ENCODE data around the gene BICD1.

BICD1 gene

GRCh38 chr12:32362892-32363291, 256.2 kb downstream of the BICD1 start:
- no peak overlapping the region for H3K4me3 ChIP-seq (ENCODE audit: low read length)
- no peak for DNase-seq (ENCODE audit: low read depth)
- TF ChIP-seq, protein P1, sequence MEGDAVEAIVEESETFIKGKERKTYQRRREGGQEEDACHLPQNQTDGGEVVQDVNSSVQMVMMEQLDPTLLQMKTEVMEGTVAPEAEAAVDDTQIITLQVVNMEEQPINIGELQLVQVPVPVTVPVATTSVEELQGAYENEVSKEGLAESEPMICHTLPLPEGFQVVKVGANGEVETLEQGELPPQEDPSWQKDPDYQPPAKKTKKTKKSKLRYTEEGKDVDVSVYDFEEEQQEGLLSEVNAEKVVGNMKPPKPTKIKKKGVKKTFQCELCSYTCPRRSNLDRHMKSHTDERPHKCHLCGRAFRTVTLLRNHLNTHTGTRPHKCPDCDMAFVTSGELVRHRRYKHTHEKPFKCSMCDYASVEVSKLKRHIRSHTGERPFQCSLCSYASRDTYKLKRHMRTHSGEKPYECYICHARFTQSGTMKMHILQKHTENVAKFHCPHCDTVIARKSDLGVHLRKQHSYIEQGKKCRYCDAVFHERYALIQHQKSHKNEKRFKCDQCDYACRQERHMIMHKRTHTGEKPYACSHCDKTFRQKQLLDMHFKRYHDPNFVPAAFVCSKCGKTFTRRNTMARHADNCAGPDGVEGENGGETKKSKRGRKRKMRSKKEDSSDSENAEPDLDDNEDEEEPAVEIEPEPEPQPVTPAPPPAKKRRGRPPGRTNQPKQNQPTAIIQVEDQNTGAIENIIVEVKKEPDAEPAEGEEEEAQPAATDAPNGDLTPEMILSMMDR (IDR thresholded peaks at IDR 0.05; ENCODE audit: insufficient read depth, low read depth, low read length, missing control alignments): no peak

DNA sequence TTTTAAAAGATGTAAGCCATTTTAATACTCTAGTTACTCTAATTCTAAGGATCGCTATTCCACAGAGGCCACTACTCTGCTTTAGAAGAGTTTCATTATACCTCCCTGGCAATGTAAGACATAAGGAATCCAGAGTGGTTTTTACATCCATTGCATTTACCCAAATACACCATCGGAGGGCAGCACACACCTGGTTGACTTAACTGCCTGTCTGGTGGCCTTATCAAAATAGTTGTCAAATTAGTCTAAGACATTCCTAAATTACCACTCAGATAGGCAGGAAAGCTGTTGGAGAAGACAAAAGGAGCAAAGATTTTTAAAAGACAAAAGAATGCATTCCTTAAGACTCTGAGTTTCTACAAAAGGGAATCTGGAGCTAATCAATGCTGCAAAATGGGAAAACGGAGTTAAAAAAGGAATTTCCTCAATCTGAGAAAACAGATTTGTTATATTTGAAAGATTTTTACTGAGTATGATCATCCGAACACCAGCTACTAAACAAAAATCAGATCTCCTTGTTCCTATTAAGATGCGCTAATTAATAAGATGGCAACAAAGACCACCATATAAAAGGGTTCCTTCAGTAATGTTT, 258.9 kb downstream of the BICD1 start:
- TF ChIP-seq, protein P1 (IDR thresholded peaks at IDR 0.05; ENCODE audit: insufficient read depth, low read depth, low read length, missing control alignments): peak; percentile 90
- peak; percentile 82 for DNase-seq (ENCODE audit: low read depth)
- no peak overlapping the region for H3K4me3 ChIP-seq (ENCODE audit: low read length)

- TF ChIP-seq, protein P1 (IDR thresholded peaks at IDR 0.05; ENCODE audit: insufficient read depth, low read depth, low read length, missing control alignments): no peak
- no peak for DNase-seq (ENCODE audit: low read depth)
- H3K4me3 ChIP-seq (ENCODE audit: low read length): no peak overlapping the region
Measured at GRCh38 chr12:32366714-32367113, 260.1 kb downstream of the BICD1 start.

DNA sequence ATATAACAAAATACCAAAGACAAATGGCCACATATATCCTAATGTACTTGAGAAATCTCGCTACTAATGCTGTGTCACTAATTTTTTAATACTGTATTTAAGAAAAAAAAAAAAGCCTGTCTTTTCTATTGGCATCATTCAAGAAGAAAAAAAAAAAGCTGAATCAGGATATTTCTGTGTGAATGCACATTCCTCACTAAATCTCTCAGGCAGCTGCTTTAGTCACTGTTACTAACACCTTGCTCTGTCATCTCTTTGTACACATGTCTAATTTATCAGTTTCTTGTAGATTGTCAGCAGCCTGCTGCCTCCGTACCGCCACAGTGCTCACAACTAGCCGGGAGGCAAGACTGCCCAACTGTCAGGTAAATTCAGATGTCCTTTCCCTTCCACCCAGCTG, 260.7 kb downstream of the BICD1 start:
- DNase-seq (ENCODE audit: low read depth): peak; percentile 13
- TF ChIP-seq, protein P1 (IDR thresholded peaks at IDR 0.05; ENCODE audit: insufficient read depth, low read depth, low read length, missing control alignments): no peak
- H3K4me3 ChIP-seq (ENCODE audit: low read length): no peak overlapping the region

DNA sequence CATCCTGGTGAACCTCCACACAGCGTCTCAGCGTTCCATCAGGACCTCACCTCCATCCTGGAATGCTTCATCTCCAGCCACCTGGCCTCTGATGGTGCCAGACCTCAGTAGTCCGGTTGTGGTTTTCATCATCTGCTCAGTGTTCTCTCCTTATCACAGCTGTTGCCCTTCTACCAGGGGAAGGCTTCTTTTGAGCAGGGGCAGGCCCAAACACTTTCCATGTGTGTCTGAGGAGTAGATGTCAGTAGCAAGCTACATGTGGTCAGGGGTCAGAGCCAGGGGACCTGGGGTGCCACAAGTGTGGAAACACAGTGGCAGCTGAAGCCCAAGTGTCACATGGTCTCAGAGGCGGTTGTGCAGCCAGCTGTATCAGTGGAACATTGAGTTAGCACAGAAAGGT, 262.6 kb downstream of the BICD1 start:
- no peak overlapping the region for H3K4me3 ChIP-seq (ENCODE audit: low read length)
- TF ChIP-seq, protein P1 (IDR thresholded peaks at IDR 0.05; ENCODE audit: insufficient read depth, low read depth, low read length, missing control alignments): no peak
- DNase-seq (ENCODE audit: low read depth): no peak

- no peak for DNase-seq (ENCODE audit: low read depth)
- TF ChIP-seq, protein P1 (IDR thresholded peaks at IDR 0.05; ENCODE audit: insufficient read depth, low read depth, low read length, missing control alignments): no peak
- no peak overlapping the region for H3K4me3 ChIP-seq (ENCODE audit: low read length)
Measured at GRCh38 chr12:32377344-32378055, 270.9 kb downstream of the BICD1 start.

- no peak overlapping the region for H3K4me3 ChIP-seq (ENCODE audit: low read length)
- DNase-seq (ENCODE audit: low read depth): no peak
- TF ChIP-seq, protein P1 (IDR thresholded peaks at IDR 0.05; ENCODE audit: insufficient read depth, low read depth, low read length, missing control alignments): no peak
Measured at GRCh38 chr12:32379213-32379612, 272.6 kb downstream of the BICD1 start.
